GM12872 (cell line): Measurements from ENCODE around the gene FBLN2.

Source experiments
- TF ChIP-seq, protein P1 (sequence below): IDR thresholded peaks from 3 replicates; pipeline ENCODE4 v1.5.1; 2011; ENCODE audit warnings: low read depth, mild to moderate bottlenecking, low read length, moderate library complexity; ENCODE audit not compliant: insufficient read depth

FBLN2 gene

DNA sequence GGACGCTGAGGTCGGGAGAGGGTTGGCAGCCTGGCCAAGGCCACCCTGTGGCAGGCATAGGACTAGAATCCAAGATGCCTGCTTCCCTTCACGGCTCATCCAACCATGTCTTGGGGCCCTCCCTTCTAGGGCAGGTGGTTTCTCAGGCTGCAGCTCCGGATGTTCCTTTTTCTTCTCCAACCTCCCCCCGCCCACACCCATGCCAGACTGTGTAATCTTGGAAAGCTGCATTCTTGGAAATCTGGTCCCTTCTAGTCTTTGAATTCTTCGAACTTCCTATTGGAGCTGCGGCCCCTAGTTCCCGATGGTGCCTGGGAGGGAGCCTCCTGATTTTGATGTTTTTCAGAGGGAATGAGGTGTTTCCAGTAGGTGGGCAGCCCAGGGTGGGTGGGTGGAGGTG, 109.8 kb downstream of the FBLN2 start:
- TF ChIP-seq, protein P1, sequence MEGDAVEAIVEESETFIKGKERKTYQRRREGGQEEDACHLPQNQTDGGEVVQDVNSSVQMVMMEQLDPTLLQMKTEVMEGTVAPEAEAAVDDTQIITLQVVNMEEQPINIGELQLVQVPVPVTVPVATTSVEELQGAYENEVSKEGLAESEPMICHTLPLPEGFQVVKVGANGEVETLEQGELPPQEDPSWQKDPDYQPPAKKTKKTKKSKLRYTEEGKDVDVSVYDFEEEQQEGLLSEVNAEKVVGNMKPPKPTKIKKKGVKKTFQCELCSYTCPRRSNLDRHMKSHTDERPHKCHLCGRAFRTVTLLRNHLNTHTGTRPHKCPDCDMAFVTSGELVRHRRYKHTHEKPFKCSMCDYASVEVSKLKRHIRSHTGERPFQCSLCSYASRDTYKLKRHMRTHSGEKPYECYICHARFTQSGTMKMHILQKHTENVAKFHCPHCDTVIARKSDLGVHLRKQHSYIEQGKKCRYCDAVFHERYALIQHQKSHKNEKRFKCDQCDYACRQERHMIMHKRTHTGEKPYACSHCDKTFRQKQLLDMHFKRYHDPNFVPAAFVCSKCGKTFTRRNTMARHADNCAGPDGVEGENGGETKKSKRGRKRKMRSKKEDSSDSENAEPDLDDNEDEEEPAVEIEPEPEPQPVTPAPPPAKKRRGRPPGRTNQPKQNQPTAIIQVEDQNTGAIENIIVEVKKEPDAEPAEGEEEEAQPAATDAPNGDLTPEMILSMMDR = no peak

DNA sequence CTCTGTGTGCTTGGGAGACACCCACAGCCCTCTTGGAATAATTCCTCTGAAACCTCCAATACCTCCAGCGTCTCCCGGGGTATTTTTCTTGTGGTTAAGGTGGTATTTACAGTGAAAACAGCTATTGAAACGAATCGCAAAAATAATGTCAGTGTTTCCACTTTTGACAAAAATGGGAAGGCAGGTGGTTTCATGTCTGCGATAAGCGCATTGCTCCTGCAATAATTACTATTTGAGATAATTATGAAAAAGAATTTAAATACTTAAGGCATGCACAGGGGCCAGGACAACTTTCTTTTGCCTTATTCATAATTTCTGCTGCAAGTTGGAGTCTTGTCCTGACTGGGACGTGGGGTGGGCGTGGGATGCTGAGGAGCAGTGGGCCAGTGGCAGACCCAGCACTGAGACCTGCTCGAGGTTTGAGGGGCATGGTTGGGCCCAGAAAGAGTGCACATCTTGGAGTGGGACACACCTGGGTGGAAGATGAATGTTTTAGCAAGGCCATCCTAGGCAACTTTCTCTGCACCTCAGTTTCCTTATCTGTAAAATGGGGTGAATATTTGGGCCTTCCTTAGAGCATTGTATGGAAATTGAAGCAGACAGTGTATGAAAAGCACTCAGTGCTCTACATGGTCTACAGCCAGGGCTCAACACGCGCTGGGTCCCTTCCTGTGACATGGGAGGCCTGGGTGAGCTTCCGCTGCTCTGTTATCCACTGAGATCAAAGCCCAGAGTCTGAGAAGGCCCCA, 110.5 kb downstream of the FBLN2 start:
- TF ChIP-seq, protein P1 = no peak

DNA sequence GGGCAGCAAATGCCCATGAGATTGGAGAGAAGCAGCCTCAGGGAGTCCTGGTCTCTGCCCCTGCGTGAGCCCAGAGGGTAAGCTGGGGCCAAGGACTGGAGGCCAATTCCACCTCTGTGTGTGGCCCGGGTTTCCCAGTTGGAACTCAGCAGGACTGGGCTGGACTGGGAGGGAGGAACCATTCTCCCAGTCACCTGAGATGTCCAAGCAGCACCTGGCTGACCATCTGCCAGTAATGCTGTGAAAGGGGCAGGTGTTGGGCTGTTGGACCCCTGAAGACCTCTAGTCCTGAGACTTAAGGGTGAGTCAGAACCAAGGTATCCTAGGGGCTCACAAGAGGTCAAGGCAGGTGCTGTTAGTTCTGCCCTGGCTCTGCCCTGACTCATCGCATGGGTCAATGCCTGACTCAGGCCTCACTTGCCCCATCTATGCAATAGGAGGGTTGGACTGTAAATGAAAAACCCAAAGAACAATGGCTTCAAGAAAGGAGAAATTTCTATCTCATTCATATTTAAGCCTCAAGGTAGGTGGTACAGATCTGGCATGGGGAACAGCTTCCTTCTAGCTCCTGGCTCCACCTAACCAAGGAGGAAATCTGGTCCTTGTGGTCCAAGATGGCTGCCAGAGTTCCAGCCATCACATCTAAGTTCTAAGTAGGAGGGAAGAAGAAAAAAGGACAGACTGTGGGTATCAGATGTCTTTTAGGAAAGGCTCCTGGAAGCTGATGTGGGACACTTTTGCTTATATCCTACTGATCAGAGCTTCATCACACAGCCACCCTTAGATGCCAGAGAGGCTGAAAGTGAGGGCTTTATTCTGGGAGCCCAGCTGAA, 111.3 kb downstream of the FBLN2 start:
- TF ChIP-seq, protein P1 = no peak

DNA sequence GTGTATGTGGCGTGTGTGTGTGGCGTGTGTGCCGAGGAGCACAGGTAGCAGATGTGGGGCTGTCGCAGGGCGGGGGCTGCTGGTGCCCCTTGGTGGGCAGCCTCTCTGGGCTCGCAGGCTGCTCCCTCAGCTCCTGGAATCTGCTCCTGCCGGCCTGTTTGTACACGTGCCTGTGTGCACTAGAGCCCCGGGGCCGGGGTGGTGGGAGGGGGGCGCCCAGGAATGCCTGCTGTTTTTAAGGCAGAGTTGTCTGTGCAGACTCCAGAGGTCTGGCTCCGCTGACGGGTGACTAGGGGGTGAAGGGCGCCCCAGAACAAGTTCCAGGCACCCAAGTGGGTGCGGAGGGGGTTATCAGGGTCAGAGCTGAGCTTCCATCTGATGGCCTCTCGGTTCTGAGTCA, 112.2 kb downstream of the FBLN2 start:
- TF ChIP-seq, protein P1 = no peak

DNA sequence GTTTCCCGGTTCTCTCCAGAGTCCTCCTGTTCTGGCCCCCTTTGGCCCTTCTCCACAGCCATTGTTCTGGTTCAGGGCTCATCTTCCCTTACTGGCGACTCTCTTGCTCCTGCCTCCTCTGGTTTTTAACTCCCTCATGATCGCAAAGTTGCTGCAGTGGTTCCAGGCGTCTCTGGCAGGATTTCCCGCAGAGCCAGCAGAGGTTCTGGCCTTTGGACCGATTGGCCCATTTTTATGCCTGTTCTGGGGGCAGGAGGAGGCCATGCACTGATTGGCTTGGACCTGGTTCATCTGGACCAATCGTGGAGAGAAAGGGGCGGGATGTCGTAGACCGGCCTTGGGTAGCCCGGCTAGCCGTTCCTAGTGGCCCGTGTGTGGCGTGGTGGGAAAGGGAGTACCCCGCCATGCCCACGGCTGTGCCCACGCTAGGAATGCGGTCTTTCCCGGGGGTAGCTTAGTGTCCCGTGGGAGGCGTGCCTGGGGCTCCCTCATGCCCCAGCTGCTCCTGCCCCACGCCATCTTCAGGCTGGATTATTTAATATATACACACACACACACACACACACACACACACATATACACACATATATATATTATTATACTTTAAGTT, 113.4 kb downstream of the FBLN2 start:
- TF ChIP-seq, protein P1 = no peak

DNA sequence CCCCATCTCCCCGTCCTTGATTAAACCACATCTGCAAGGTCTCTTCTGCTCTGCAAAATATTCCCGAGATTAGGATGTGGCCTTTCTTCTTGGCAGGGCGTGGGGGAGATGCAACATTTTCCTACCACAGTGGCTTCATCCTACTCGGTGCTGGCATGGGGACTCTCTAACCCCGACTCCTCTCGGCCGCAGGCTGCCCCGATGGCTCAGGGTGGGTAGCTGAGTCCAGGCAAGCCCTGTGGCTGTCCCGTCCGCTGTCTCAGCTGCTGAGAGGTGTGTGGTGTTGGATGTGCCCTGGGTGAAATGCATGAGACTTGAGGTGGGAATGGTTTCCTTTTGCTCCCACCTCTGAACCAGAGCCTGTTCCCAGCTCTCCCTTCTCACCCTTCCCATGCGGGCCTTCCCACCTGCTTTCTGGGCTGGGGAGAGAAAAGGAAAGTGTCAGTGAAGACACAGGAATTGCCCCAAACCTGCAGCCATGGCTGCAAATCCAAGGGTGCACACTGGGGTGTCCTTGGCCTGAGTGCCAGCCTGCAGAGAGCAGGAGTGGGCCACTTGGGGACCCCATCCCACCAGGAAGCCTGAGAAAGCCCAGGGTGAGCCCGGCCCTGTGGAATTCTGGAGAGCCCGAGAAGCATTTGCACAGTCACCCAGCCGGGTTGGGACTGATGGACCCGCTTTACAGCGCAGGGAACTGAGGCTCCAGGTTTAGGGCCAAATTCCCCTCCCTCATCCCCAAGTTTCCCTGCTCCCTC, 115.0 kb downstream of the FBLN2 start:
- TF ChIP-seq, protein P1 = no peak
